ENCODE measurements around the gene CPT1A. TPM values are rescaled to one million over a fixed set of nuclear protein-coding genes. Genes with fewer than 3 reads are reported as not detected.

CPT1A gene
- total and polyA plus RNA-seq, 7 donors: 8.6 to 29.2 (median 12.9) TPM

GRCh38 chr11:68843703-68844312, 2.1 kb upstream of the CPT1A start:
- peak; percentile 62 to 78 for DNase-seq
- Histone ChIP-seq H3K9me3 (no peaks in the 10 kb centered on the region), H3K4me3 (peak overlapping the region; percentile 80), H3K27ac (no peak overlapping the region), H3K36me3 (ENCODE audit: insufficient read depth in 1 of 2, low read depth in 1 of 2) (no peaks in the 10 kb centered on the region), H3K27me3 (ENCODE audit: insufficient read depth in 3 of 3, low read length in 2 of 3) (no peaks in the 10 kb centered on the region), H3K4me1 (peaks cover 16% of the 10 kb centered on the region)
- peak; percentile 32 for TF ChIP-seq CTCF (IDR thresholded peaks at IDR 0.05)
- WGBS, 3 donors: 31 to 35% (median 34%) methylated on average over 53 to 54 of the region's 54 CpGs
- peak in 2 of 4 donors; percentile 19 to 21 for ATAC-seq
- intact Hi-C loops (cut with DNase I): loop anchor here in 1 of 2 donors (10.0 kb wide), 1 partner anchor 201 kb away; the partner anchor contains the start of gene TPCN2

GRCh38 chr11:68843052-68843561, 1.4 kb upstream of the CPT1A start:
- Histone ChIP-seq H3K9me3 (no peaks in the 10 kb centered on the region), H3K27ac (no peak overlapping the region), H3K27me3 (ENCODE audit: insufficient read depth in 3 of 3, low read length in 2 of 3) (no peaks in the 10 kb centered on the region), H3K36me3 (ENCODE audit: insufficient read depth in 1 of 2, low read depth in 1 of 2) (no peaks in the 10 kb centered on the region), H3K4me3 (peak overlapping the region; percentile 80), H3K4me1 (peaks cover 23% of the 10 kb centered on the region)
- 34 to 47% (median 39%) methylated on average over 23 of the region's 23 CpGs for WGBS, 3 donors
- intact Hi-C loops (cut with DNase I): loop anchor here in 1 of 2 donors (10.0 kb wide), 1 partner anchor 202 kb away; the partner anchor contains the start of gene TPCN2
- no peak for TF ChIP-seq CTCF (IDR thresholded peaks at IDR 0.05)
- DNase-seq (no peak), ATAC-seq (no peak)

DNA sequence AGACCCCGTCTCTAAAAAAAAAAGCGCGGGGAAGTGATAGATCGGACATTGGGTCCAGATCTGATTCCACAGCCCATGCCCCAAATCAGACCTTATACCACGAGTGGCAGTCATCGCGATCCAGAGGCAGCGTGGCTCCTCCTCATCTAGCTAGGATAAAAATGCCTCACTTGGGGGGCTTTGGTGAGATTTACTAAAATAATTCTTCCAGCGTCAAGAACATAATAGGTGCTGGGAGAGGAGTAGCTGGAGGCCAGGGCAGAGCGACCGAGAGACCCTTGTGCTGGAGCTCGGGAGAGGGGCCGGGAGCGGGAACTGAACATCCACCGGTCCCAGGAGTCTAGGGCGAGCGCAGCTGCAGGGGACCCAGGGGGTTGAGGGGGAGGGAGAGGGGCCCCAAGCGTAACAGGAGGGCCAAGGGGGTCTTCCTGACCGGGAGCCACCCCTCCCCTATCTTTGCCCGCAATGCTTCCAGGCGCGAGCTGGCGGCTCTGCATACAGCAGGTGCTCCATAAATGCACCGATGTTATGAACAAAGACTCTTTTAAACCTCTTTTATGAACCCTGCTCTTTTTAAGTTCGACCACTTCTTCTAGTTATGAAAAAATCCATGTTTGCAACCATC, 823 bp upstream of the CPT1A start:
- WGBS, 3 donors: 43 to 53% (median 49%) methylated on average over 25 of the region's 25 CpGs
- Histone ChIP-seq H3K36me3 (ENCODE audit: insufficient read depth in 1 of 2, low read depth in 1 of 2) (no peaks in the 10 kb centered on the region), H3K27me3 (ENCODE audit: insufficient read depth in 3 of 3, low read length in 2 of 3) (no peaks in the 10 kb centered on the region), H3K4me3 (peak overlapping the region; percentile 80), H3K27ac (no peak overlapping the region), H3K9me3 (no peaks in the 10 kb centered on the region), H3K4me1 (peaks cover 29% of the 10 kb centered on the region)
- ATAC-seq: no peak
- TF ChIP-seq CTCF (IDR thresholded peaks at IDR 0.05): no peak
- DNase-seq: no peak
- intact Hi-C loops (cut with DNase I): loop anchor here in 1 of 2 donors (10.0 kb wide), 1 partner anchor 202 kb away; the partner anchor contains the start of gene TPCN2

- Histone ChIP-seq H3K4me1 (peaks cover 45% of the 10 kb centered on the region), H3K27me3 (ENCODE audit: insufficient read depth in 3 of 3, low read length in 2 of 3) (no peaks in the 10 kb centered on the region), H3K36me3 (ENCODE audit: insufficient read depth in 1 of 2, low read depth in 1 of 2) (no peaks in the 10 kb centered on the region), H3K27ac (peak overlapping the region; percentile 94), H3K9me3 (no peaks in the 10 kb centered on the region), H3K4me3 (peak overlapping the region; percentile 80)
- intact Hi-C loops (cut with DNase I): loop anchor here in 1 of 2 donors (2.0 to 10.0 kb wide), 2 partner anchors 30 to 204 kb away; partner anchors contain the start of gene TPCN2
- TF ChIP-seq CTCF (IDR thresholded peaks at IDR 0.05): no peak
- ATAC-seq (peak; percentile 32 to 51 (median 36)), DNase-seq (peak; percentile 71 to 78)
- WGBS, 3 donors: 1% methylated on average over 52 to 90 of the region's 90 CpGs
Measured at GRCh38 chr11:68840661-68841653, 759 bp downstream of the CPT1A start.
